GM19035 (cell line): ENCODE results near the gene HIBADH.

Experiments
- ATAC-seq: cut with Tn5 transposase; IDR thresholded peaks from one replicate; pipeline ENCODE4 v1.9.1; 2021; ENCODE audit not compliant: unreplicated experiment

Gene HIBADH

DNA sequence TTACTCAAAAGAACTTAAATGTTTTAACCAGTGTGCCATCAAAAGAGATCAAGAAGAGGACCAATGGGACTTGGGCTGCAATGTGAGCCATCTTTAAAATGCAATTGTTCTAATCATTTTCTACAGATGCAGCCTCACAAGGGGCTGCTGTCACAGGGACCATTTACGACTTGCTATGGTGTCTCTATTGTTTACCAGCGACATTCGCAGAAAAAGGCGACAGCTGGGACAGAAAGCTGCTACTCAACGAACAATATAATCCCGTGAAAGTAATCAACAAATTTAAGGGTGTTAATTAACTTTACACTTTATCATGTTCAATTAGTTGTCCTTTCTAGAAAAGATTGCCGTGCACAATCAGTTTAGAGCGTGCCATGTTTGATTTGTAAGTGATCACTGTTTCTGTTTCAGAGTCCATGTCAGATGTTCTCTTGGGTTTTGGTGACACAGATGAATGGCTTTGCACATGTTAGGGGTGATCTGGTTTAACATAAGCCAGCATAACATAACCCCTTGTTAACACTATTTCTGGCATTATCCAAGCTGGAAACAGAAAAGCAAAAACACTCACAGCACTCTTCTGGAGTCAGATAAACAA lies 110.8 kb downstream of the HIBADH start:
- no peak for ATAC-seq

GRCh38 chr7:27549606-27550005 lies 113.1 kb downstream of the HIBADH start:
- no peak for ATAC-seq

GRCh38 chr7:27548304-27548703 lies 114.4 kb downstream of the HIBADH start:
- no peak for ATAC-seq

DNA sequence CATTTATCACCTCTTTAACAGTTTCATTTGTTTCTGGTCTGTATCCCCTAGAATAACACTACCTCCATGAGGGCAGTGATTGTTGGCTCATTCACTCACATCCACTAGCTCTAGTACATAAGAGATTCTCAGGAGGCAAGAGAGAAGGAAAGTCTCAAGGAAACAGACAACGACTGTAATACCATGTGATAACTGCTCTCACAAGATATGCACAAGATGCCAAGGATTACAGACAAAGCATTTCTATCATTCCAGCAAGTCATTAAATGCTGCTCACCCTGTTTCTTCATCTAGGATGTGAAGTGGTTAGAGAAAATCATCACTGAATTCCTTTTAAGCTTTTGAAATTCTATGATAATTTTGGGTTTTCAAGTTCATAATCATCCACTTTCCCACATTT lies 115.3 kb downstream of the HIBADH start:
- no peak for ATAC-seq

- no peak for ATAC-seq
These were observed 116.1 kb downstream of the HIBADH start for GRCh38 chr7:27546610-27547009.

DNA sequence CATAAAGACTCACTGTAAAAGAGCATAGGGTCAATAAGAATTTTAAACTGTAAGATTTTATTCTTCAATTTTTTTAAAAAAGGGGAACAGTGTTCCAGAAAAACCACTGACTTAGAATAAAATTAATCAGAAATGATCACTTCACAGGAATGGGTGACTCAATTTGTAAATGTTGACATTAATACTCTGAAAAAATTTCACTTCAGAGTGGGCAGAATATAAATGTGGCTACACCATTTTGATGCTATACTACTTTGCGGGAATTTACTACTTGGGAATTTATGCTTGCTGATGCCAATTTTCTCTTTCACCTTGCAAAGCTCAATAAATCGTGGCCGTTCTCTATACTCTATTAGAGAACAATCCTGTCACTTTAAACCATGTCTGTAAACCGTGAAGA lies 126.9 kb downstream of the HIBADH start:
- ATAC-seq, result no peak

- no peak for ATAC-seq
These were observed 129.0 kb downstream of the HIBADH start for GRCh38 chr7:27533652-27534081.

GRCh38 chr7:27532314-27532713 lies 130.4 kb downstream of the HIBADH start:
- ATAC-seq, result no peak

- no peak for ATAC-seq
These were observed 135.4 kb downstream of the HIBADH start for GRCh38 chr7:27527348-27527714.

GRCh38 chr7:27526611-27527347 lies 135.9 kb downstream of the HIBADH start:
- ATAC-seq, result no peak

GRCh38 chr7:27526131-27526530 lies 136.6 kb downstream of the HIBADH start:
- ATAC-seq, result no peak

DNA sequence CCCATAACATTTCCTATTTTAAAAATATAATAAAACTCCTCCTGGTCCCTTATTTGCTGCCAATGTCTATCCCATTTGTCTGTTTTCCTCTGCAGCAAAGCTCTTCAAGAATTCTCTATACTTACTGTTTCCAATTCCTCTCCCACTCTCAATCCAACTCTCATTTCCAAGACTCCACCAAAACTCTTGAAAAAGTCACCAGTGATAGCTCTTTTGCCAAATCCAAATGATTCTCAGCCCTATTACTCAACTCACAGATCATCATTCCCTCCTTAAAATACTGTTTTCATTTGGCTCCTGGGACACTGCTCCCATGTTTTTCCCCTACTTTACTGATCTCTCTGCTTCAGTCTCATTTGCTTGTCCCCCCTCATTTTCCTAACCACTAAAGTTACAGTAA lies 139.4 kb downstream of the HIBADH start:
- ATAC-seq, result no peak

DNA sequence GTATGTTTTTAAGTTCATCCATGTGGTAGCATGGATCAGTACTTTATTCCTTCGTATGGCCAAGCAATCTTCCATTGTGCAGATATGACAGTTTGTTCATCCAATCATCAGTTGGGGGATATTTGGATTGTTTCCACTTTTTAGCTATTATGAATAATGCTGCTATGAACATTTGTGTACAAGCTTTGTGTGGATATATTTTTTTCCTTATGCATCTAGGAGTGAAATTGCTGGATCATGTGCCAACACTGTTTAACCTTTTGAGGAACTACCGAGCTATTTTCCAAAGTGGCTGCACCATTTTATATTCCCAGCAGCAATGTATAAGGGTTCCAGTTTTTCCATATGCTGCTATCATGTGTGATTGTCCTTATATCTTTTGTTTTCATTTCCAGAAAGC lies 140.1 kb downstream of the HIBADH start:
- ATAC-seq, result no peak

DNA sequence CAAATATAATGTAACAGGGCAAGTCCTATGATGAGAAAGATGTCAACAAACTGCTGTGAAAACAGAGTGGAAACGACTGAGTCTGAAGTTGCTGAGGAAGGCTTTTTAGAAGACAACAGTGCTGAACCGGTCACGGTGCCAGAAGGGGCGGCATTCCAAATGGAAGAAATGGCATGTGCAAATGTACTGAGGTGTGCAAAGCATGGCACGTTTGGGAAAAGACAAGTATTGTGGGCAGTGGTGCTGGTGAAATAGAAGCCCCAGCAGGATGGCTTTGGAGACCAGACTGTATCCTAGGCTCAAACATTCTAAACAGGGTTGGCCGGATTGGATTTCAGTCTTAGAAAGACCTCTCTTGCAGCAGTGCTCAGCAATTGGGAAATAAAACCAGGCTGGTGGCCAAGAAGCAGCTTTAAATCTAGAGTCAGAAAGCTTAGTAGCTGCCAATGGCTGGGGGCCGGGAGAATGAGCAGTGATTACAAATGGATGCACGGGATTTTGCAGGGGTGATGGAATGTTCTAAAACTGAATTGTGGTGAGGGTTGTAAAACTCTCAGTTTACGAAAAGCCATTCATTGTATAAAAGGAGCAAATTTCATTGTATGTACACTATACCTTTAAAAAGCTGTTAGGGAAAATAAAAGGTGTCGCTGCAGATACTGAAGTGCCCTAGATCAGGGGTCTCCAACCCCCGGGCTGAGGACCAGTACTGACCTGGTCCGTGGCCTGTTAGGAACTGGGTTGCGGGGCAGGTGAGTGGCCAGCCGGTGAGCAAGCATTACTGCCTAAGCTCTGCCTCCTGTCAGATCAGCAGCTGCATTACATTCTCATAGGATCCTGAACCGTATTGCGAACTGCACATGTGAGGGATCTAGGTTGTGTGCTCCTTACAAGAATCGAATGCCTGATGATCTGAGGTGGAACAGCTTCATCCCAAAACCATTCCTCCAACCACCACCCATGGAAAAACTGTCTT lies 141.6 kb downstream of the HIBADH start:
- no peak for ATAC-seq

DNA sequence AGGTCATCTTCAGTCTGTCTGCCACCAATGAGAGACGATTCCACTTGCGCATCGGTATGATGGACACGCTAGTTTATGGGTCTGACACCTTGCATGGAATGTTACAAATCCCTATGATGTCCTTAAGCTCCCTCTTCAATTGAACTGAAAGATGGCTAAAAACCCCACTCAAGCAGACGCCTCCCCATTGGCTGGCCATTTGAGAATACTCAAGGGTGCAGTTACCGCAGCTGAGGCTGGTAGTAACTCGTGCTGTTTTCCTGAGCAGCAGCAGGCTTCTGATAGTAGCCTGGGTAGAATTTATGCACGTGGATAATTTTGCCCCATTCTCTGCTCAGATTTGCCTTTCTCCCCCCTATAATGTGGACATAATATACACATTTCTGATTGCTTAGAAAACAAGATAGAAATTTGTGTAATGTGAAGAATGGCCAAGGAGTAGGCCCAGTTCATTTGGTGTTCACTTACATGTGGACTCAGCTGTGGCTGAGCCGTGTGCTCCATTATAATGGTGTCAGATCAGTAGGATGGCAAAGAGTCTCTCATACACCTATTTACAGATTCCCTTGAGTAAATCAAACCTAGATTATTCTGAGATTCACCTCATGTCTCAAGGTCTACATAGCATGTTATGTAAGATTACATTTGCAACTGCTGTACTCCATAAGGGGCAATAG lies 142.8 kb downstream of the HIBADH start:
- ATAC-seq, result no peak

GRCh38 chr7:27518561-27519350 lies 143.9 kb downstream of the HIBADH start:
- no peak for ATAC-seq

DNA sequence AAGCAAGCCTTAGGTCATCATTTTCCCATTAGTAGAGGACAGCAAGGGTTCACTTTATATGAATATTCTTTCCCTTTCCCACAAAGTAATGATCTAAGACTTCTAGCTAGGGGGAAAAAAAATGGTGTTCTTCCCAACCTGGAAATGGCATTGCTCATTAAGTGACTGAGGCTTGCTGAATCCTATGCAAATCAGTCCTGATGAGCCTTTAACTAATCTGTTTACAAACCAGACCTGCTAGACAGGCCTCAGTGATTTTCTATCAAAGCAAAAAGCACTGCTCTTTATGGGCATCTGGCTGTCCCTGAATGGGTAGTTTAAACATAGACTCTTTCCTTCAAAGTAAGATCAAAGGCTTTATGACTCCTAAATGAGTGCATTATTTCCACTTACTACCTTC lies 146.3 kb downstream of the HIBADH start:
- no peak for ATAC-seq

- ATAC-seq, result no peak
These were observed 146.8 kb downstream of the HIBADH start for GRCh38 chr7:27515933-27516332.

DNA sequence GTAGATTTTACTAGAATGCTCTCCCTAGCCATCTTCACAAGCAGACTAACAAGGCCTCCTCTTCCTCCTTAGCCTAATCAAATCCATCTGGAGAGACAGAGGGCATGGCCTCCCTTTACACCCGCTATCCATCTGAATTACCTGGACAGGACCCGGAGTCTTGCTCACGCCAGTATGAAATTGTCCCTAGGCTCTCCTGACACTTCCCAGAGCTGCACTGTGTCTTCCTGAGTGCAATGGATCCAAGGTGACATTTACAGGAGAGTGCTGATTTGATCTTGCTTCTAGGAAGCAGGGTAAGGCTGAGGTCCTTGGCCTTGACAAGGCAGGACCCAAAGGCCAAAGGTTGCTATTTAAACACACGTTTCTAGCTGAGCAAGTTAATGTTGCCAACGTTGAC lies 147.8 kb downstream of the HIBADH start:
- ATAC-seq, result no peak

- ATAC-seq, result no peak
These were observed 148.8 kb downstream of the HIBADH start for GRCh38 chr7:27513885-27514284.
